Adrenal gland (tissue), 5 donors: ENCODE measurements around the gene MBTPS2.

ENCODE experiments used
- CTCF ChIP-seq, 6 experiments: fragments of 450-650 bp in 4 of 6; fragments of 200-600 bp in 2 of 6; sonication (generic) in 1 of 6; IDR thresholded peaks; 1 replicate in 5 of 6; 2 replicates in 1 of 6; pipeline versions ENCODE4 v1.5.1 to v1.8.0; 2016 to 2021; ENCODE audit warnings: antibody characterized with exemption in 6 of 6, mild to moderate bottlenecking in 2 of 6, moderate library complexity in 1 of 6
- POLR2A ChIP-seq, 2 donors: fragments of 450-650 bp; IDR thresholded peaks; one replicate each; pipeline ENCODE4 v1.6.1; 2017; ENCODE audit warnings: antibody characterized with exemption in 2 of 2, mild to moderate bottlenecking in 2 of 2, moderate library complexity in 1 of 2
- donor health status: DM: no; HTN: no; CAD: no.

GRCh38 chrX:21838937-21839333 is 482 bp upstream of the MBTPS2 start:
- no peak for TF ChIP-seq CTCF (IDR thresholded peaks at IDR 0.05)
- TF ChIP-seq POLR2A (IDR thresholded peaks at IDR 0.05): no peak
